ENCODE results near the gene KLHL22.
"Not testable (repeated sequence)": the region's sequence is repeated elsewhere in the genome, so short reads cannot be mapped to it uniquely, and the experiment has no call there.

- not testable (repeated sequence) for TF ChIP-seq POLR2AphosphoS5 (IDR thresholded peaks at IDR 0.05; ENCODE audit: low read depth, low read length); POLR2A (IDR thresholded peaks at IDR 0.05; ENCODE audit: low read depth, low read length); TAF1 (IDR thresholded peaks at IDR 0.05; ENCODE audit: borderline replicate concordance, low read depth, low read length)
Observed at GRCh38 chr22:20470525-20470924, 25.1 kb downstream of the KLHL22 start.

Data from GM12892 (cell line).